ENCODE data around the gene NUP98.

GRCh38 chr11:3658252-3658651, 139.1 kb downstream of the NUP98 start:
- no peak for TF ChIP-seq CREB1 (IDR thresholded peaks at IDR 0.05)
- no peak for TF ChIP-seq CREB1 (CRISPR knock-in tag; IDR thresholded peaks at IDR 0.05)
- no peak for TF ChIP-seq MAX (IDR thresholded peaks at IDR 0.05)
- no peak for TF ChIP-seq MXD4 (CRISPR knock-in tag; IDR thresholded peaks at IDR 0.05)
- no peak for TF ChIP-seq CBFB (CRISPR knock-in tag; IDR thresholded peaks at IDR 0.05)
- no peak for TF ChIP-seq CEBPB (IDR thresholded peaks at IDR 0.05; ENCODE audit: borderline replicate concordance, low read depth, low read length)
- no peak for TF ChIP-seq ZBTB10 (CRISPR knock-in tag; IDR thresholded peaks at IDR 0.05; ENCODE audit: borderline replicate concordance)
- no peak for TF ChIP-seq MTF1 (CRISPR knock-in tag; IDR thresholded peaks at IDR 0.05)
